HL-60 (cell line): ENCODE measurements around the gene SARNP.

Experiments
- DNase-seq, 2 experiments: peaks; one replicate each; pipeline ENCODE4 v3.0.0-alpha.2; 2010 to 2020; ENCODE audit warnings: low read depth in 1 of 2, low spot score in 1 of 2
- H3K27ac ChIP-seq: fragments of 250-450 bp; sonication (Bioruptor Pico); replicated peaks from 2 replicates; pipeline ENCODE4 v1.5.1; 2020; ENCODE audit warnings: mild to moderate bottlenecking, moderate library complexity
- H3K27me3 ChIP-seq: fragments of 250-450 bp; sonication (Bioruptor Pico); 2 replicates; pipeline ENCODE4 v1.5.1; 2021; ENCODE audit warnings: mild to moderate bottlenecking, moderate library complexity; ENCODE audit not compliant: insufficient read depth, poor library complexity, severe bottlenecking
- H3K4me3 ChIP-seq: replicated peaks from 2 replicates; pipeline ENCODE4 v1.5.1; 2011; ENCODE audit warnings: mild to moderate bottlenecking, control low read depth, low read length; ENCODE audit not compliant: insufficient read depth
- GABPA ChIP-seq: IDR thresholded peaks from 2 replicates; pipeline ENCODE4 v1.6.1; 2012; ENCODE audit warnings: low read depth
- POLR2AphosphoS5 ChIP-seq: IDR thresholded peaks from 2 replicates; pipeline ENCODE4 v1.6.1; 2012; ENCODE audit warnings: low read depth
- SPI1 ChIP-seq: IDR thresholded peaks from 2 replicates; pipeline ENCODE4 v1.6.1; 2012; ENCODE audit warnings: low read depth, mild to moderate bottlenecking, borderline replicate concordance
- TF ChIP-seq, protein P1 (sequence below): IDR thresholded peaks from 2 replicates; pipeline ENCODE4 v1.6.1; 2012; ENCODE audit warnings: low read depth; ENCODE audit not compliant: insufficient replicate concordance
- TF ChIP-seq, protein P2 (sequence below): IDR thresholded peaks from one replicate; pipeline ENCODE4 v1.5.1; 2011; ENCODE audit warnings: low read length, control low read depth, inconsistent platforms; ENCODE audit not compliant: insufficient read depth

The SARNP gene

DNA sequence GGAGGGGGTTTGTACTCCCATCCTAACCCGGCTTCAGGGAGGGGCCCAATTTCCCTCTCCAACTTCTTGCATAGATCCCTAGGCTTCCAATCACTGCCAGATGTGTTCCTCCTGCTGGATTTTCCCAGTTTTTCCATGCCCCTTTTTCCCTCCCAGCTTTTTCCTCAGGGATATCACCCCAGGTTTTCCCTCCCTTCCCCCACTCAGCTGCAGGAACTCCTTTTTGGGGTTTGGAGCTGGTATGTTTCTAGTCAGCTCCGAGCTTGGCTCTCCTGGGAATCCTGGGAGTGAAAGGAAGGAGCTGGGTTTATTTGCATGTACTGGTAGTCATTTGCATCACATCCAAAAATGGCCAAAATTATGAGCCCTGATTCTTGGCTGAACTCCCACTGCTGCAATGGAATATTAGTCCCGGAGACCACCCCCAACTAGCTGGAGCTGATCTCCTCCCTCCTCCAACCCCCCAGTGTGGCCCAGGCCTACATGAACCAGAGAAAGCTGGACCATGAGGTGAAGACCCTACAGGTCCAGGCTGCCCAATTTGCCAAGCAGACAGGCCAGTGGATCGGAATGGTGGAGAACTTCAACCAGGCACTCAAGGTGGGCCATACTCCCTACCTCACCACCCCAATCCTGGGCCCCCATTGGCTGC is 98.8 kb downstream of the SARNP start:
- no peaks in the 10 kb centered on the region for H3K27me3 ChIP-seq
- DNase-seq: no peak
- no peak overlapping the region for H3K27ac ChIP-seq
- TF ChIP-seq, protein P1, sequence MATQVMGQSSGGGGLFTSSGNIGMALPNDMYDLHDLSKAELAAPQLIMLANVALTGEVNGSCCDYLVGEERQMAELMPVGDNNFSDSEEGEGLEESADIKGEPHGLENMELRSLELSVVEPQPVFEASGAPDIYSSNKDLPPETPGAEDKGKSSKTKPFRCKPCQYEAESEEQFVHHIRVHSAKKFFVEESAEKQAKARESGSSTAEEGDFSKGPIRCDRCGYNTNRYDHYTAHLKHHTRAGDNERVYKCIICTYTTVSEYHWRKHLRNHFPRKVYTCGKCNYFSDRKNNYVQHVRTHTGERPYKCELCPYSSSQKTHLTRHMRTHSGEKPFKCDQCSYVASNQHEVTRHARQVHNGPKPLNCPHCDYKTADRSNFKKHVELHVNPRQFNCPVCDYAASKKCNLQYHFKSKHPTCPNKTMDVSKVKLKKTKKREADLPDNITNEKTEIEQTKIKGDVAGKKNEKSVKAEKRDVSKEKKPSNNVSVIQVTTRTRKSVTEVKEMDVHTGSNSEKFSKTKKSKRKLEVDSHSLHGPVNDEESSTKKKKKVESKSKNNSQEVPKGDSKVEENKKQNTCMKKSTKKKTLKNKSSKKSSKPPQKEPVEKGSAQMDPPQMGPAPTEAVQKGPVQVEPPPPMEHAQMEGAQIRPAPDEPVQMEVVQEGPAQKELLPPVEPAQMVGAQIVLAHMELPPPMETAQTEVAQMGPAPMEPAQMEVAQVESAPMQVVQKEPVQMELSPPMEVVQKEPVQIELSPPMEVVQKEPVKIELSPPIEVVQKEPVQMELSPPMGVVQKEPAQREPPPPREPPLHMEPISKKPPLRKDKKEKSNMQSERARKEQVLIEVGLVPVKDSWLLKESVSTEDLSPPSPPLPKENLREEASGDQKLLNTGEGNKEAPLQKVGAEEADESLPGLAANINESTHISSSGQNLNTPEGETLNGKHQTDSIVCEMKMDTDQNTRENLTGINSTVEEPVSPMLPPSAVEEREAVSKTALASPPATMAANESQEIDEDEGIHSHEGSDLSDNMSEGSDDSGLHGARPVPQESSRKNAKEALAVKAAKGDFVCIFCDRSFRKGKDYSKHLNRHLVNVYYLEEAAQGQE: no peak
- TF ChIP-seq GABPA: no peak
- no peak for TF ChIP-seq SPI1
- TF ChIP-seq, protein P2, sequence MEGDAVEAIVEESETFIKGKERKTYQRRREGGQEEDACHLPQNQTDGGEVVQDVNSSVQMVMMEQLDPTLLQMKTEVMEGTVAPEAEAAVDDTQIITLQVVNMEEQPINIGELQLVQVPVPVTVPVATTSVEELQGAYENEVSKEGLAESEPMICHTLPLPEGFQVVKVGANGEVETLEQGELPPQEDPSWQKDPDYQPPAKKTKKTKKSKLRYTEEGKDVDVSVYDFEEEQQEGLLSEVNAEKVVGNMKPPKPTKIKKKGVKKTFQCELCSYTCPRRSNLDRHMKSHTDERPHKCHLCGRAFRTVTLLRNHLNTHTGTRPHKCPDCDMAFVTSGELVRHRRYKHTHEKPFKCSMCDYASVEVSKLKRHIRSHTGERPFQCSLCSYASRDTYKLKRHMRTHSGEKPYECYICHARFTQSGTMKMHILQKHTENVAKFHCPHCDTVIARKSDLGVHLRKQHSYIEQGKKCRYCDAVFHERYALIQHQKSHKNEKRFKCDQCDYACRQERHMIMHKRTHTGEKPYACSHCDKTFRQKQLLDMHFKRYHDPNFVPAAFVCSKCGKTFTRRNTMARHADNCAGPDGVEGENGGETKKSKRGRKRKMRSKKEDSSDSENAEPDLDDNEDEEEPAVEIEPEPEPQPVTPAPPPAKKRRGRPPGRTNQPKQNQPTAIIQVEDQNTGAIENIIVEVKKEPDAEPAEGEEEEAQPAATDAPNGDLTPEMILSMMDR: no peak
- TF ChIP-seq POLR2AphosphoS5: no peak
- no peak overlapping the region for H3K4me3 ChIP-seq

DNA sequence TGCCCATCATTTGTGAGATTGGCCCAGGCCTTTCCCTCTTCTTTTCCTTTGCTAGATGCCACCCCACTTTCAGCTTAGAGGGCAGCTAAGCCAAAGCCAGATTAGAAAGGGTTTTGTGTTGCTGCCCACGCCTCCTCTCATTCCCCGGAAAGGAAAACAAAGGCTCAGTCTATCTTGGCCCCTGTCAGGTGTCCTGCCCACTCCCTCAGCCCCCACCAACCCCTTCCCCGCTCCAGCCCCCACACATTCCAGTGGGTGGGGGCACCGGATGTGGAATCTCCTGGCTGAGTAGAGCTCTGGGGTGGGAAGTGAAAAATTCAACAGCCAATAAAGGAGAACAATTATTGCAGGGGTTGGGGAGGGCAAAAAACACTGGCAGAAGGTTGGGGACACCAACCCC is 99.5 kb downstream of the SARNP start:
- TF ChIP-seq SPI1 (no peak), POLR2AphosphoS5 (no peak), GABPA (no peak)
- TF ChIP-seq, protein P2: no peak
- TF ChIP-seq, protein P1: no peak
- no peak overlapping the region for H3K4me3 ChIP-seq
- H3K27ac ChIP-seq: no peak overlapping the region
- H3K27me3 ChIP-seq: no peaks in the 10 kb centered on the region
- no peak for DNase-seq

DNA sequence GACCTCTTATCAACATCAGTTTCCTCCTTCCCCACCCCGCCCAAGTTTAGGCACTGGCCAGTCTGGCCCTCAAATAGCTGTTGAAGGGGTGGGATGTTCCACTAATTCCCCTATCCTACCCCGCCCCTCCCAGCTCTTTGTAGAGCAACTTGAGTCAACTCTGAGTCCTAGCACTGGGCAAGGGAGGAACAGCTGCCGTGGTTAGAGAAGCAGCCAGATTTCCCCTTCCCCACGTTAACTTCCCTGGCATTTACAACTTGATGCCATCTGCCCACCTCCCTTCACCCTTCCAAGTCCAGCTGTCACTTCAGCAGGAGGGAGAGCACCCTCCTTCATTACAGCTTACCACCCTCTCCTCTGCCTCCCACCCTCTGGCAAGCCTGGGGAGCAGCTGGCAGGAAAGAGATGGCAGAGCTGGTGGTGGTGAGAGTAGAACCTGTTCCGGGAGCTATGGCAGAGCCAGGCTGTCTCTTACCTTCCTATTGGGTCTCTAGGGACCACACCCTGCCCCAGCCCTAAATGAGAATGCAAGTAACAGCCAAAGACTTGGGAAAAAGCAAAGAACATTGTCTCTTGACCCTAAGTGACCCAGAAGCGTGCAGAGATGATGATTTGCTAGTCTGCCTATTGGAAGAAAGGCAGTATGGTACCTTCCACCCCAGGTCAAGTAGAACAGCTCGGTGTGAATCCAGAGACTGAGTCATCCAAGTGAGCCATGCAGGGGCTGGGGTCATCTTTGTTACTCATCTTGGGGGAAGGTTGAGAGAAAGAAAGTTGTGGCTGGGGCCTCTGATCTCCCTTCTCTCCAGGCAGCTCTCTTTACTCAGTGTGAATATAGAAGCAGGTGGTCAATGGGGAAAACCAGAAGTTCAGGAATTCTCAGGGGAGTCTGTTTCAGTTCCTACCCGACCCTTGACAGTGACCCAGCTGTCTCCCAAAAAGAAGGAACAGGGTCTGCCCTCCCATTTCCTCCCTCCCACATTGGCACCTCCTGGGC is 100.2 kb downstream of the SARNP start:
- no peak overlapping the region; the same call in 1 of the 2 replicates for H3K27ac ChIP-seq
- TF ChIP-seq GABPA (no peak), SPI1 (no peak), POLR2AphosphoS5 (no peak)
- TF ChIP-seq, protein P1: no peak
- TF ChIP-seq, protein P2: no peak
- H3K4me3 ChIP-seq: peak overlapping the region; percentile 82
- DNase-seq: no peak
- H3K27me3 ChIP-seq: no peaks in the 10 kb centered on the region
